Neural progenitor cell (in vitro differentiated cells): ENCODE data around the gene CORO7. TPM values are rescaled to one million over a fixed set of nuclear protein-coding genes. Genes with fewer than 3 reads are reported as not detected.

ENCODE experiments used
- DNase-seq: peaks from one replicate; pipeline ENCODE4 v3.0.0-alpha.2; 2016; ENCODE audit warnings: low spot score
- H2AFZ ChIP-seq: fragments of 200-600 bp; sonication (generic); replicated peaks from 2 replicates; pipeline ENCODE4 v1.6.1; 2016; ENCODE audit warnings: antibody characterized with exemption
- H3F3A ChIP-seq: fragments of 200-600 bp; sonication (generic); 2 replicates; pipeline ENCODE4 v1.6.1; 2016; ENCODE audit warnings: antibody characterized with exemption, low read depth
- H3K27ac ChIP-seq: fragments of 200-600 bp; sonication (generic); 2 replicates; pipeline ENCODE4 v1.5.1; 2016; ENCODE audit warnings: mild to moderate bottlenecking
- H3K27me3 ChIP-seq: fragments of 200-600 bp; sonication (generic); 2 replicates; pipeline ENCODE4 v1.6.1; 2016; ENCODE audit warnings: mild to moderate bottlenecking, moderate library complexity
- H3K36me3 ChIP-seq: fragments of 200-600 bp; sonication (generic); 2 replicates; pipeline ENCODE4 v1.5.1; 2016
- H3K4me1 ChIP-seq: fragments of 200-600 bp; sonication (generic); 2 replicates; pipeline ENCODE4 v1.6.1; 2016; ENCODE audit warnings: mixed run types
- H3K4me2 ChIP-seq: fragments of 200-600 bp; sonication (generic); 2 replicates; pipeline ENCODE4 v1.6.1; 2016
- H3K4me3 ChIP-seq: fragments of 200-600 bp; sonication (generic); 2 replicates; pipeline ENCODE4 v1.5.1; 2016
- H3K79me2 ChIP-seq: fragments of 200-600 bp; sonication (generic); 2 replicates; pipeline ENCODE4 v1.6.1; 2016; ENCODE audit warnings: low read depth
- H3K9ac ChIP-seq: fragments of 200-600 bp; sonication (generic); 2 replicates; pipeline ENCODE4 v1.6.1; 2016
- H3K9me3 ChIP-seq: fragments of 200-600 bp; sonication (generic); 2 replicates; pipeline ENCODE4 v1.5.1; 2016; ENCODE audit warnings: low read depth
- H4K20me1 ChIP-seq: fragments of 200-600 bp; sonication (generic); 2 replicates; pipeline ENCODE4 v1.6.1; 2016; ENCODE audit warnings: low read depth
- H3K27ac Mint-ChIP-seq: 3 replicates; pipeline ENCODE4 v1.8.0; 2021; ENCODE audit warnings: mixed read lengths
- H3K27me3 Mint-ChIP-seq: 2 replicates; pipeline ENCODE4 v1.8.0; 2022; ENCODE audit warnings: low read depth, mild to moderate bottlenecking, inconsistent platforms, moderate library complexity, mixed read lengths; ENCODE audit not compliant: insufficient read depth
- H3K36me3 Mint-ChIP-seq: 3 replicates; pipeline ENCODE4 v1.8.0; 2021; ENCODE audit warnings: mixed read lengths
- H3K4me1 Mint-ChIP-seq: 3 replicates; pipeline ENCODE4 v1.8.0; 2021; ENCODE audit warnings: mixed read lengths
- H3K4me3 Mint-ChIP-seq: 3 replicates; pipeline ENCODE4 v1.8.0; 2021; ENCODE audit warnings: mild to moderate bottlenecking, moderate library complexity, mixed read lengths
- H3K9me3 Mint-ChIP-seq: 3 replicates; pipeline ENCODE4 v1.8.0; 2020; ENCODE audit warnings: mixed read lengths
- CTCF ChIP-seq: fragments of 200-600 bp; sonication (generic); IDR thresholded peaks from 2 replicates; pipeline ENCODE4 v1.5.1; 2017; ENCODE audit warnings: antibody characterized with exemption, mild to moderate bottlenecking
- EZH2 ChIP-seq: fragments of 200-600 bp; sonication (generic); IDR thresholded peaks from 2 replicates; pipeline ENCODE4 v1.6.1; 2017; ENCODE audit warnings: antibody characterized with exemption, mild to moderate bottlenecking, moderate library complexity
- EZH2phosphoT487 ChIP-seq: fragments of 200-600 bp; sonication (generic); IDR thresholded peaks from 2 replicates; pipeline ENCODE4 v1.6.1; 2017; ENCODE audit warnings: antibody characterized with exemption
- total RNA-seq: library from RNA; depleted of rRNA; stranded (reverse); fragments of >200 nt; gene quantifications from 2 replicates; pipeline ENCODE4 v1.2.3, GENCODE V29; 2015; ENCODE audit warnings: low replicate concordance

Gene CORO7
- total RNA-seq, 1 donor from 2014 or later: 6.8 TPM

GRCh38 chr16:4443986-4444385 lies 27.6 kb upstream of the CORO7 start:
- no peak overlapping the region for H3K4me3 ChIP-seq
- H3K4me3 Mint-ChIP-seq: no peak overlapping the region
- no peaks in the 10 kb centered on the region for H3K36me3 ChIP-seq
- no peaks in the 10 kb centered on the region for H4K20me1 ChIP-seq
- peaks cover 2% of the 10 kb centered on the region for H3K27me3 Mint-ChIP-seq
- H3K36me3 Mint-ChIP-seq: peaks cover 37% of the 10 kb centered on the region
- no peak for TF ChIP-seq CTCF
- TF ChIP-seq EZH2phosphoT487: no peak
- TF ChIP-seq EZH2: no peak
- no peaks in the 10 kb centered on the region for H3K9me3 Mint-ChIP-seq
- H3K9ac ChIP-seq: no peak overlapping the region
- no peaks in the 10 kb centered on the region for H3K27me3 ChIP-seq
- H3K4me1 Mint-ChIP-seq: no peaks in the 10 kb centered on the region
- no peaks in the 10 kb centered on the region for H3F3A ChIP-seq
- H3K9me3 ChIP-seq: no peaks in the 10 kb centered on the region
- no peaks in the 10 kb centered on the region for H3K79me2 ChIP-seq
- H2AFZ ChIP-seq: no peak overlapping the region
- H3K27ac ChIP-seq: no peak overlapping the region
- no peak for DNase-seq
- no peak overlapping the region for H3K4me2 ChIP-seq
- H3K4me1 ChIP-seq: no peaks in the 10 kb centered on the region
- no peak overlapping the region for H3K27ac Mint-ChIP-seq

- no peaks in the 10 kb centered on the region for H3K4me1 Mint-ChIP-seq
- H3K27me3 Mint-ChIP-seq: peaks cover 2% of the 10 kb centered on the region
- H3K9ac ChIP-seq: no peak overlapping the region
- H3K27ac ChIP-seq: no peak overlapping the region
- no peak overlapping the region for H3K27ac Mint-ChIP-seq
- H3K79me2 ChIP-seq: no peaks in the 10 kb centered on the region
- no peak overlapping the region for H3K4me3 ChIP-seq
- H3K27me3 ChIP-seq: no peaks in the 10 kb centered on the region
- no peak overlapping the region for H3K4me3 Mint-ChIP-seq
- no peak for DNase-seq
- peaks cover 35% of the 10 kb centered on the region for H3K36me3 Mint-ChIP-seq
- no peaks in the 10 kb centered on the region for H4K20me1 ChIP-seq
- no peaks in the 10 kb centered on the region for H3K9me3 Mint-ChIP-seq
- H3K36me3 ChIP-seq: no peaks in the 10 kb centered on the region
- no peak overlapping the region for H3K4me2 ChIP-seq
- H3K4me1 ChIP-seq: no peaks in the 10 kb centered on the region
- no peak for TF ChIP-seq CTCF
- no peak for TF ChIP-seq EZH2phosphoT487
- no peak for TF ChIP-seq EZH2
- H2AFZ ChIP-seq: no peak overlapping the region
- no peaks in the 10 kb centered on the region for H3F3A ChIP-seq
- H3K9me3 ChIP-seq: no peaks in the 10 kb centered on the region
Observed at GRCh38 chr16:4443271-4443670, 26.9 kb upstream of the CORO7 start.

GRCh38 chr16:4442371-4442770 lies 26.0 kb upstream of the CORO7 start:
- no peaks in the 10 kb centered on the region for H3F3A ChIP-seq
- no peaks in the 10 kb centered on the region for H3K27me3 ChIP-seq
- no peaks in the 10 kb centered on the region for H3K79me2 ChIP-seq
- Mint-ChIP-seq H3K9me3 (no peaks in the 10 kb centered on the region), H3K36me3 (peaks cover 33% of the 10 kb centered on the region), H3K27me3 (peaks cover 2% of the 10 kb centered on the region), H3K4me3 (no peak overlapping the region), H3K4me1 (no peaks in the 10 kb centered on the region), H3K27ac (no peak overlapping the region)
- H3K36me3 ChIP-seq: no peaks in the 10 kb centered on the region
- no peaks in the 10 kb centered on the region for H3K4me1 ChIP-seq
- no peak for DNase-seq
- H4K20me1 ChIP-seq: no peaks in the 10 kb centered on the region
- H2AFZ ChIP-seq: no peak overlapping the region
- no peak overlapping the region for H3K9ac ChIP-seq
- H3K4me3 ChIP-seq: no peak overlapping the region
- no peak for TF ChIP-seq EZH2
- TF ChIP-seq CTCF: no peak
- TF ChIP-seq EZH2phosphoT487: no peak
- H3K27ac ChIP-seq: no peak overlapping the region
- H3K4me2 ChIP-seq: no peak overlapping the region
- H3K9me3 ChIP-seq: no peaks in the 10 kb centered on the region

GRCh38 chr16:4437366-4437765 lies 21.0 kb upstream of the CORO7 start:
- H3K36me3 ChIP-seq: peaks cover 4% of the 10 kb centered on the region
- H4K20me1 ChIP-seq: no peaks in the 10 kb centered on the region
- no peaks in the 10 kb centered on the region for H3K79me2 ChIP-seq
- Mint-ChIP-seq H3K9me3 (no peaks in the 10 kb centered on the region), H3K4me3 (no peak overlapping the region), H3K27ac (no peak overlapping the region), H3K4me1 (no peaks in the 10 kb centered on the region), H3K36me3 (peaks cover 23% of the 10 kb centered on the region), H3K27me3 (no peaks in the 10 kb centered on the region)
- H2AFZ ChIP-seq: no peak overlapping the region
- no peak overlapping the region for H3K27ac ChIP-seq
- no peaks in the 10 kb centered on the region for H3K4me1 ChIP-seq
- H3K9ac ChIP-seq: no peak overlapping the region
- no peak for TF ChIP-seq EZH2phosphoT487
- no peak for TF ChIP-seq EZH2
- TF ChIP-seq CTCF: no peak
- DNase-seq: no peak
- H3K4me2 ChIP-seq: no peak overlapping the region
- peaks cover 4% of the 10 kb centered on the region for H3F3A ChIP-seq
- H3K9me3 ChIP-seq: no peaks in the 10 kb centered on the region
- no peaks in the 10 kb centered on the region for H3K27me3 ChIP-seq
- H3K4me3 ChIP-seq: no peak overlapping the region
